ENCODE data around the gene CSTPP1. TPM values are rescaled to one million over a fixed set of nuclear protein-coding genes. Genes with fewer than 3 reads are reported as not detected.

The CSTPP1 gene
- total RNA-seq, 3 donors from 2014 or later (not counting 1 experiment from before 2014, with no cell fraction given) = 16.2 to 17.8 (median 16.9) TPM

DNA sequence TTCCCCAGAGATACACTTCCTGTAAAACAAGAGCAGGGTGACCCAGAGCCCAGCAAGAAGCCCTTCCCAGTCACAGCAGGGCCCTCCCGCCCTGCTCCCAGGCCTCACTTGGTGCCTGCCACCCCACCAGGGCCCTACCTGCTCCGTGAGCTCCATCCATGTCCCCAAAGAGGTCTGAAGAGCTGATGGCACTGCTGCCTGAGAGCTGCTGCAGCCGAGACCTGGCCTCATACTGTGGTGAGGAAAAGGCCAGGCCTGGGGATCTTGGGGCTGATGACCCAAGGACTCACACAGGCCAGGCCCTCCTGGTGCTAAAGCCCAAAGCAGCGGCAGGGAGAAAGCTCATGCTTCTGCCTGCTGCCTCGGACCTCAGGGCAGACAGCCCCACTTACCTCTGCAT is 229.8 kb downstream of the CSTPP1 start:
- no peaks in the 10 kb centered on the region for H3K9me3 Mint-ChIP-seq
- no peak overlapping the region for H3K4me3 Mint-ChIP-seq
- H3K27ac ChIP-seq (ENCODE audit: low read length) = no peak overlapping the region
- peaks cover 0 to 3% of the 10 kb centered on the region in 2 donors for H3K4me1 Mint-ChIP-seq
- H3K9me3 ChIP-seq (ENCODE audit: control insufficient read depth, insufficient read depth, low read length) = no peaks in the 10 kb centered on the region
- no peaks in the 10 kb centered on the region for H3K36me3 Mint-ChIP-seq
- H3K27me3 Mint-ChIP-seq (ENCODE audit: low read depth in 2 of 2) = no peaks in the 10 kb centered on the region
- WGBS (ENCODE audit: insufficient coverage) = 93% methylated on average over 5 of the region's 5 CpGs
- H3K4me3 ChIP-seq (ENCODE audit: low read length) = no peak overlapping the region
- peaks cover 61% of the 10 kb centered on the region for H3K36me3 ChIP-seq (ENCODE audit: control insufficient read depth, insufficient read depth, low read length)
- ATAC-seq = no peak
- TF ChIP-seq, protein P1, sequence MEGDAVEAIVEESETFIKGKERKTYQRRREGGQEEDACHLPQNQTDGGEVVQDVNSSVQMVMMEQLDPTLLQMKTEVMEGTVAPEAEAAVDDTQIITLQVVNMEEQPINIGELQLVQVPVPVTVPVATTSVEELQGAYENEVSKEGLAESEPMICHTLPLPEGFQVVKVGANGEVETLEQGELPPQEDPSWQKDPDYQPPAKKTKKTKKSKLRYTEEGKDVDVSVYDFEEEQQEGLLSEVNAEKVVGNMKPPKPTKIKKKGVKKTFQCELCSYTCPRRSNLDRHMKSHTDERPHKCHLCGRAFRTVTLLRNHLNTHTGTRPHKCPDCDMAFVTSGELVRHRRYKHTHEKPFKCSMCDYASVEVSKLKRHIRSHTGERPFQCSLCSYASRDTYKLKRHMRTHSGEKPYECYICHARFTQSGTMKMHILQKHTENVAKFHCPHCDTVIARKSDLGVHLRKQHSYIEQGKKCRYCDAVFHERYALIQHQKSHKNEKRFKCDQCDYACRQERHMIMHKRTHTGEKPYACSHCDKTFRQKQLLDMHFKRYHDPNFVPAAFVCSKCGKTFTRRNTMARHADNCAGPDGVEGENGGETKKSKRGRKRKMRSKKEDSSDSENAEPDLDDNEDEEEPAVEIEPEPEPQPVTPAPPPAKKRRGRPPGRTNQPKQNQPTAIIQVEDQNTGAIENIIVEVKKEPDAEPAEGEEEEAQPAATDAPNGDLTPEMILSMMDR (IDR thresholded peaks at IDR 0.05) = no peak
- no peak overlapping the region for H3K27ac Mint-ChIP-seq
- no peak for DNase-seq
- no peaks in the 10 kb centered on the region for H3K4me1 ChIP-seq (ENCODE audit: control insufficient read depth, insufficient read depth, low read length)
- intact Hi-C loops (cut with micrococcal nuclease) = no loop called here
- no peaks in the 10 kb centered on the region for H3K27me3 ChIP-seq (ENCODE audit: control insufficient read depth, insufficient read depth, low read length)

DNA sequence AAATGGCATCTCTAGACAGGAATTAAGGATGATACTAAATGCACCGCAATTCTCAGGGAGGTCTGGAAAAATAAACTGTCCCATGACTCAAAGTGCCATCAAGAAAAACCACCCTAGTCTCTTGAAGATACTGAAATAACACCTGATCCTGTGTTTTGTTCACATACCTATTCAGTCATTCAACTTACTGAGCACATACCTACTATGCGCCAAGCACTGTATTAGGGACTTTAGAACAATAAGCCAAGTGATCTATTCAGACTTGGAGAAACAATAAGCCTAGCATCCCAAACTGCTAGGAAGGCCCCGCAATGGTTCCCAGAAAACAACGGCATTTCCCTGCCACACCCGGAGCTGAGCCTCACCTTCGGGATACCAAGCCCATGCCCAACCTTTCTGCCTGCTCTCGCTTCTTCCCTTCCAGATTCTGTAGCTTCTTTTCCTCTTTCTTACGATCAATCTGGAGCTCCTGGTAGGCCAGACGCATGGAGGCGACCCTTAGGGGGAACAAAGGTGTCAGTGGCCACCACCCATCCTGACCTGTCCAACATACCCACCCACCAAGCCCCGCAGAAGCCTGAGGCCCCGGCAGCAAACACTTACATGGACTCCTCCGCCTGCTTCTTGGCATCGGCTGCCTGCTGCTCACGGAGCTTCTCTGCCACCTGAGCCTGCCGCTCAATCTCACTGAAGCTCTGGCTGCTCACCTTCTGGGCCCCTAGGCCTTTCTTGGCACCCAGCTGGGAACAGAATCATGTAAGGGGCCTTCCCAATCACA is 234.7 kb downstream of the CSTPP1 start:
- no peak for ATAC-seq
- Histone ChIP-seq H3K27me3 (ENCODE audit: control insufficient read depth, insufficient read depth, low read length) (no peaks in the 10 kb centered on the region), H3K4me3 (ENCODE audit: low read length) (no peak overlapping the region), H3K36me3 (ENCODE audit: control insufficient read depth, insufficient read depth, low read length) (peaks cover 67% of the 10 kb centered on the region), H3K9me3 (ENCODE audit: control insufficient read depth, insufficient read depth, low read length) (no peaks in the 10 kb centered on the region), H3K4me1 (ENCODE audit: control insufficient read depth, insufficient read depth, low read length) (peaks cover 17% of the 10 kb centered on the region), H3K27ac (ENCODE audit: low read length) (no peak overlapping the region)
- TF ChIP-seq, protein P1 (IDR thresholded peaks at IDR 0.05) = no peak
- 97% methylated on average over 16 of the region's 16 CpGs for WGBS (ENCODE audit: insufficient coverage)
- intact Hi-C loops (cut with micrococcal nuclease) = loop anchor here (10.0 kb wide), 1 partner anchor 234 kb away; the partner anchor contains the start of gene SLC39A13
- Mint-ChIP-seq H3K36me3 (no peaks in the 10 kb centered on the region), H3K27ac (peak overlapping the region; percentile 2 to 46), H3K9me3 (no peaks in the 10 kb centered on the region), H3K27me3 (ENCODE audit: low read depth in 2 of 2) (no peaks in the 10 kb centered on the region), H3K4me3 (no peak overlapping the region), H3K4me1 (peaks cover 15 to 36% of the 10 kb centered on the region in 2 donors)
- DNase-seq = no peak

DNA sequence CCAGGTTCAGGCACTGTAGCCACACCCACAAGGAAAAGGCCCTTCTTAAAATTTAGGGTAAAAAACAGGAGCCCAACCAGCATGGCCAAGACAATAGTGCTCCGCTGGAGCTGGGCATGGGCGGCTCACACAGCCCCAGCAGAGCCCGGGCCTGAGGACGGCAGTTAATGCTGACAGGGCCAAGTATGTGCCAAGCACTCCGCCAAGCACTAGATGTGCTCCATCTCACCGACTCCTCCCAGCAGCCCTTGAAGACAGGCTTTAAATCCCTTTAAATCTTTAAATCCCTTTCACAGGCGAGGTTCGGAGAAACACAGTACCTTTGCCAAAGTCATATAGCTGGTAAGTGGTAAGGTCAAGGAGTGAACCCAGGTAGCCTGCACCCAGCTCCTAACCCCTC is 235.3 kb downstream of the CSTPP1 start:
- Mint-ChIP-seq H3K36me3 (no peaks in the 10 kb centered on the region), H3K27ac (peak overlapping the region; percentile 2 to 46), H3K9me3 (no peaks in the 10 kb centered on the region), H3K27me3 (ENCODE audit: low read depth in 2 of 2) (no peaks in the 10 kb centered on the region), H3K4me1 (peaks cover 15 to 40% of the 10 kb centered on the region in 2 donors), H3K4me3 (no peak overlapping the region)
- TF ChIP-seq, protein P1 (IDR thresholded peaks at IDR 0.05) = no peak
- H3K4me1 ChIP-seq (ENCODE audit: control insufficient read depth, insufficient read depth, low read length) = peaks cover 18% of the 10 kb centered on the region
- 86% methylated on average over 8 of the region's 8 CpGs for WGBS (ENCODE audit: insufficient coverage)
- H3K9me3 ChIP-seq (ENCODE audit: control insufficient read depth, insufficient read depth, low read length) = no peaks in the 10 kb centered on the region
- H3K36me3 ChIP-seq (ENCODE audit: control insufficient read depth, insufficient read depth, low read length) = peaks cover 61% of the 10 kb centered on the region
- H3K27ac ChIP-seq (ENCODE audit: low read length) = no peak overlapping the region
- intact Hi-C loops (cut with micrococcal nuclease) = loop anchor here (10.0 kb wide), 1 partner anchor 233 kb away; the partner anchor contains the start of gene SLC39A13
- DNase-seq (no peak), ATAC-seq (no peak)
- H3K27me3 ChIP-seq (ENCODE audit: control insufficient read depth, insufficient read depth, low read length) = no peaks in the 10 kb centered on the region
- no peak overlapping the region for H3K4me3 ChIP-seq (ENCODE audit: low read length)
